ENCODE data around the gene CPEB3. TPM values are rescaled to one million over a fixed set of nuclear protein-coding genes. Genes with fewer than 3 reads are reported as not detected.

Gene CPEB3
- 23.2 TPM for total RNA-seq

DNA sequence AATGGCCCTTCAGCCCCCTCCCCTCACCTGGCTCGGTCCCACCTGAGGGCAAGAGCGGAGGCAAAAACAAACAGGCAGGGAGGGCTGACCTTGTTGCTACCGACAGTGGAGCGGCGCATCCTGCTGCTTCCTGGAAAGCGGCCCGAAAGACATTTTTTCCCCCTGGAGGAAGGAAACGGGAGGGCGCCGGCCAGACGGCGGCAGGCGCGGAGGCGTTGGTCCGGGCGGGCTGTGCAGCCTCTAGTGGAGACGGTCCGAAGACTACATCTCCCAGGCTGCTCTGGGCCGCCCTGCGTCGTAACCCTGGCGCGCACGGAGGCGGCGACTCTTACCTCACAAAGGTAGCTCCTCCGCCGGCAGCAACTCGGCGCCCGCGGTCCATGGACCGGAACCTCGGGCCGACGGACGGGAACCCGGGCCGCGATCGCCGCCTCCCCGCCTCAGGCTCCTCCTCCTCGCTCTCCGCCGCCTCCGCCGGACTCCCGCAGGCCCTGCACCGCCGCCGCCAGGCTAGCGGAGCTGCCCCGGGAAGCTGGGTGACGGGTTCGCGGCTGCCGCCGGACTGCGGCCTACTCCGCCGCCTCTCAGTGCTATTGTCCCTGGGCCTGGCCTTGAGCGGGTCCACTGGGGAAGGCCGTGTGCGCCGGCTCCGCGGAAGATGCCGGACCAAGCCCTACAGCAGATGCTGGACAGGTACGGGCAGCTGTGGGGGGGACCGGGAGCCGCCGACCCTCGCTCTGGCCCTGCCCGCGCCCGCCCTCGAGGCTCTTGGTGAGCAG, at the start of gene CPEB3, which contains the start of gene MARCHF5:
TSS of gene CPEB3 (minus strand) at position 242 of the 779 bp plus-strand sequence. CDS start 50,728 bp downstream, outside the sequence.
TSS of gene MARCHF5 (plus strand) at position 331 of the 779 bp plus-strand sequence. CDS start at position 659, 328 bp downstream.

Small RNA genes lying within 50 kb of the gene (small RNA-seq; reads per million reads assigned to genes)
- gene RF00019 (ENCODE audit: low replicate concordance) (not detected), gene RF00402 (ENCODE audit: low replicate concordance) (not detected), gene RF00622 (ENCODE audit: low replicate concordance) (not detected), gene RNY3P12 (ENCODE audit: low replicate concordance) (not detected)

Other genes with a start within 250 kb of the CPEB3 start
- gene MARCHF5, start 89 bp upstream of the CPEB3 start, total RNA-seq: 33.8 TPM

Data from parietal lobe (tissue), 2 donors.